NT2/D1 (cell line): ENCODE results near the gene AMZ1.

Source experiments
- DNase-seq: peaks from one replicate; pipeline ENCODE4 v3.0.0-alpha.2; 2011; ENCODE audit warnings: low read depth, low spot score
- H3K27me3 ChIP-seq: 2 replicates; pipeline ENCODE4 v1.6.0; 2011; ENCODE audit warnings: mild to moderate bottlenecking; ENCODE audit not compliant: insufficient read length, insufficient read depth
- H3K36me3 ChIP-seq: 2 replicates; pipeline ENCODE4 v1.6.1; 2011; ENCODE audit warnings: mild to moderate bottlenecking, low read length, mixed read lengths; ENCODE audit not compliant: insufficient read depth, insufficient read length
- H3K4me1 ChIP-seq: 2 replicates; pipeline ENCODE4 v1.5.1; 2011; ENCODE audit not compliant: insufficient read depth, insufficient read length
- H3K4me3 ChIP-seq: 2 replicates; pipeline ENCODE4 v1.5.1; 2011; ENCODE audit warnings: low read depth; ENCODE audit not compliant: insufficient read length
- H3K9ac ChIP-seq: 2 replicates; pipeline ENCODE4 v1.6.0; 2011; ENCODE audit warnings: low read depth; ENCODE audit not compliant: insufficient read length
- H3K9me3 ChIP-seq: 2 replicates; pipeline ENCODE4 v1.5.1; 2011; ENCODE audit warnings: mild to moderate bottlenecking, low read length; ENCODE audit not compliant: insufficient read depth
- SUZ12 ChIP-seq: IDR thresholded peaks from 2 replicates; pipeline ENCODE4 v1.6.1; 2011; ENCODE audit not compliant: insufficient read length, insufficient read depth; ENCODE audit errors: extremely low read depth
- YY1 ChIP-seq: IDR thresholded peaks from 2 replicates; pipeline ENCODE4 v1.6.1; 2011; ENCODE audit not compliant: insufficient read length, insufficient read depth
- ZNF274 ChIP-seq: IDR thresholded peaks from 2 replicates; pipeline ENCODE4 v1.6.1; 2011; ENCODE audit warnings: mild to moderate bottlenecking, low read depth, low read length

Gene AMZ1

DNA sequence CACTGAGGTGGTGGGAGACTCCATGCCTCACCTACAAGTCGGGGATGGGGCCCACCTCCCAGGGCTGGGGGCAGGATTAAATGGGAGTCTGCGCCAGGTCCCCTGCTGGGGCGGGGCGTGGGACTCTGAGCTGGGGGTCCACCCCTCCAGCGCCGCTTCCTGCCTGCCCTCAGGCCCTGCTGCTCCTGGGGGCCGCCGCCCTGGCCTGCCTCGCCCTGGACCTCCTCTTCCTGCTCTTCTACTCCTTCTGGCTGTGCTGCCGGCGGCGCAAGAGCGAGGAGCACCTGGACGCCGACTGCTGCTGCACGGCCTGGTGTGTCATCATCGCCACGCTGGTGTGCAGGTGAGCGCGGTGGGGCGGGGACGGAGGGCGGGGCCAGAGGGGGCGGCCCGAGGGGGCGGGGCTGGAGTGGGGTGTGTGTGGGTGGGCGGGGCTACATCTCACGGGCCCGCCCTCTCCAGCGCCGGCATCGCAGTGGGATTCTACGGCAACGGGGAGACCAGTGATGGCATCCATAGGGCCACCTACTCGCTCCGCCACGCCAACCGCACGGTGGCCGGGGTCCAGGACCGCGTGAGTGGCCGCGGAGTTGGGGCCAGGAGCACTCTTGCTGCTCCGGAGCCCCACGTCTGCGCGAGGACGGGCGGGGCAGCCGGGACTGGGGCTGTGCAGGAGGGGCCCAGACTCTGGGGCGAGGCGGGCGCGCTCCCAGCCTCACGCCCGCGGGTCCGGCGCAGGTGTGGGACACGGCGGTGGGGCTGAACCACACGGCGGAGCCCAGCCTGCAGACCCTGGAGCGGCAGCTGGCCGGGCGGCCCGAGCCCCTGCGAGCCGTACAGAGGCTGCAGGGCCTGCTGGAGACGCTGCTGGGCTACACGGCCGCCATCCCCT lies 41.1 kb upstream of the AMZ1 start:
- DNase-seq = no peak
- H3K36me3 ChIP-seq = peaks cover 71% of the 10 kb centered on the region
- no peaks in the 10 kb centered on the region for H3K9me3 ChIP-seq
- H3K4me3 ChIP-seq = no peak overlapping the region
- peaks cover 37% of the 10 kb centered on the region for H3K4me1 ChIP-seq
- no peak overlapping the region for H3K9ac ChIP-seq
- H3K27me3 ChIP-seq = no peaks in the 10 kb centered on the region
- TF ChIP-seq ZNF274 = no peak
- no peak for TF ChIP-seq SUZ12
- no peak for TF ChIP-seq YY1

DNA sequence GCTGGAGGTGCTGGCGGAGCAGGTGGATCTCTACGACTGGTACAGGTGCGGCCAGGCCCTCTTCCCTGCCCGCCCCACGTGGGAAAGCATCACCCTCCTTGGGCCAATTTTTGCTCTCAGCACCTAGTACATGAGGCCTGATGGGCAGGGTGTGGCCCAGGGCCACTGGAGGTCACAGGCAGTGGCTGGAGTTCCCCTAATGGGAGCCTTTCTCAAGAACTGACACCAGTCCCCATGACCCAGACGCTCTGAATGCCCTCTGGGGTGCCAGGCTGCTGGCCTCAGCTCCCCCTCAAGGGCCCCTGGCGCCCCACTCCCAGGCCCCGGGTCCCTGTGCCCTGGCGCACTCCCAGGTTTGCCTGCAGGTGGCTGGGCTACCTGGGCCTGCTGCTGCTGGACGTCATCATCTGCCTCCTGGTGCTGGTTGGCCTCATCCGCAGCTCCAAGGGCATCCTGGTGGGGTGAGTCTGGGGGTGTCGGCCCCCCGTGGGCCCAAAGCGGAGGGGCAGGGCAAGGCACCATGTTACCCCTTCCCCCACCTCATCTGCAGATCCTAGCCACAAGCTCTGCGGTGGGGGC lies 40.3 kb upstream of the AMZ1 start:
- Histone ChIP-seq H3K9me3 (no peaks in the 10 kb centered on the region), H3K9ac (no peak overlapping the region), H3K36me3 (peaks cover 79% of the 10 kb centered on the region), H3K27me3 (no peaks in the 10 kb centered on the region), H3K4me1 (peaks cover 38% of the 10 kb centered on the region), H3K4me3 (no peak overlapping the region)
- TF ChIP-seq ZNF274 = no peak
- TF ChIP-seq YY1 = no peak
- TF ChIP-seq SUZ12 = no peak
- DNase-seq = no peak

GRCh38 chr7:2649139-2649838 lies 38.7 kb upstream of the AMZ1 start:
- Histone ChIP-seq H3K9ac (no peak overlapping the region), H3K4me3 (no peak overlapping the region), H3K27me3 (no peaks in the 10 kb centered on the region), H3K9me3 (no peaks in the 10 kb centered on the region), H3K36me3 (peaks cover 81% of the 10 kb centered on the region), H3K4me1 (peaks cover 32% of the 10 kb centered on the region)
- DNase-seq = no peak
- no peak for TF ChIP-seq ZNF274

DNA sequence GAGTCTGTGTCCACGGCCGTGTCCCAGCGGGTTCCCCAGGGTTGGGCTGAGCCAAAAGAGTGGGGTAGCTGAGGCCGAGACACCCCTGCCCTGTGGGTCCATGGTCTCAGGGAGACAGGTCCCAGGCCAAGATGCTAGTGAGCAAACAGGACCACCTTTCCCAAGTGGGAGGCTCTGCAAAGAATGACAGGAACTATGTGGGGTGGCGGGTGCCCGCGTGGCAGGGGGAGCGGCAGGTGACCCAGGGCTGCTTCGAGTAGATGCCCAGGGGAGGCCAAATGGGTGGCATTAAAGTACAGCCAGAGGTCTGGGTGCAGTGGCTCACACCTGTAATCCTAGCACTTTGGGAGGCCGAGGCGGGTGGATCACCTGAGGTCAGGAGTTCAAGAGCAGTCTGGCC lies 38.0 kb upstream of the AMZ1 start:
- H3K9ac ChIP-seq = no peak overlapping the region
- no peak overlapping the region for H3K4me3 ChIP-seq
- H3K9me3 ChIP-seq = no peaks in the 10 kb centered on the region
- DNase-seq = no peak
- H3K4me1 ChIP-seq = peaks cover 26% of the 10 kb centered on the region
- TF ChIP-seq ZNF274 = no peak
- TF ChIP-seq YY1 = no peak
- TF ChIP-seq SUZ12 = no peak
- peaks cover 80% of the 10 kb centered on the region for H3K36me3 ChIP-seq
- H3K27me3 ChIP-seq = no peaks in the 10 kb centered on the region

DNA sequence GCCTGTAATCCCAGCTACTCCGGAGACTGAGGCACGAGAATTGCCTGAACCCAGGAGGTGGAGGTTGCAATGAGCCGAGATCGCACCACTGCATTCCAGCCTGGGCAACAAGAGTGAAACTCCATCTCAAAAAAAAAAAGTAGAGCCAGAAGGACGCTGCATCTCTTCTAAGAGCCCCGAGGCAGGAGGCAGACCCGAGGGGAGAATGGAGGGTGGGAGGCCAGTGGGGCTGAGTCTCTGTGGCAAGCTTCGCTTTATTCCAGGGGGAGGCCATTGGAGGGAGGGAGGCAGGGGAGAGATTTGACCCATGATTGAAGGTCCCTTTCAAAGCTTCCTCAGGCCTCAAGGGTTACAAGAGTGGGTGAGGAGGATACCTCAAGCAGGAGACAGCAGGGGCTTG lies 37.6 kb upstream of the AMZ1 start:
- Histone ChIP-seq H3K4me1 (peaks cover 21% of the 10 kb centered on the region), H3K9ac (no peak overlapping the region), H3K27me3 (no peaks in the 10 kb centered on the region), H3K4me3 (no peak overlapping the region), H3K9me3 (no peaks in the 10 kb centered on the region), H3K36me3 (peaks cover 84% of the 10 kb centered on the region)
- no peak for TF ChIP-seq YY1
- no peak for TF ChIP-seq ZNF274
- no peak for TF ChIP-seq SUZ12
- DNase-seq = no peak

- Histone ChIP-seq H3K9ac (no peak overlapping the region), H3K4me1 (peaks cover 16% of the 10 kb centered on the region), H3K4me3 (no peak overlapping the region), H3K27me3 (no peaks in the 10 kb centered on the region), H3K9me3 (no peaks in the 10 kb centered on the region), H3K36me3 (peaks cover 88% of the 10 kb centered on the region)
- no peak for DNase-seq
- TF ChIP-seq SUZ12 (no peak), ZNF274 (no peak), YY1 (no peak)
These were observed 36.7 kb upstream of the AMZ1 start for GRCh38 chr7:2651336-2651735.
